Measurements from ENCODE around the gene BBC3. TPM values are rescaled to one million over a fixed set of nuclear protein-coding genes. Genes with fewer than 3 reads are reported as not detected.
A peak's percentile ranks its signal among the peaks of the same experiment; 100 is the strongest.

The BBC3 gene
- total RNA-seq, 4 donors from 2014 or later: 11.2 to 33.0 (median 14.4) TPM

DNA sequence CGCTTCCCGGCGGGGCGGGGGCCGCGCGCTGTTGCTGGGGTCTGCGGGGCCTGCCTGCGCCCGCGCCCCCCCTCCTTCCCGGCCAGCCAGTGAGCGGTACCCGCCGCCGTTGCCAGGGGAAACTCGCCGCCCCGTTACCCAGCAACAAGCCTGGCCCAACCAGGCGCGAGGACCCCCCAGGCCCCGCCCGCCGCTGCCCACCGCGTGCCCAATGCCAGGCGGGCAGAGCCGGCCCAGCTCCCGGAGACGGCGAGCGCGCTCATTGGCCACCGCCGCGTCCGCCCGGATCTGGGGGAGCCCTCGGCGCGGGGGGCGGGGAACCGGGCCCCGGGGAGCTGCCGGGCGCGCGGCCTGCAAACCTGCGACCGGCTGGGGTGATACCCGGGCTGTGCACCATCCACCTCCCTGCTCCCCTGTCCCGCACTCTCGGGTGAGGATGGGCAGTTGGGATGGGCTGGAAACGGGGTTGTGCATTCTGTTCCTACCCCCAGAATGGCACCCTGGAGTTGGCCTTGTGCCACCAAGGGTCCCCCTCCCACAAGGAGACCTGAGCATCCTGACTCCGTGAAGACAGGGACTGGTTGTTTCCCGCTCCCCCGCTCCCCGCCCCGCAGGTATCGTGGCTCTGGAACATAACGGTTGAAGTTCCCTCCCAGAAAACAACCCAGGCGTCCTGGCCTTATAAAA is 8.8 kb upstream of the BBC3 start:
- intact Hi-C loops (cut with DNase I; ENCODE audit: low total_unique reads): no loop called here

DNA sequence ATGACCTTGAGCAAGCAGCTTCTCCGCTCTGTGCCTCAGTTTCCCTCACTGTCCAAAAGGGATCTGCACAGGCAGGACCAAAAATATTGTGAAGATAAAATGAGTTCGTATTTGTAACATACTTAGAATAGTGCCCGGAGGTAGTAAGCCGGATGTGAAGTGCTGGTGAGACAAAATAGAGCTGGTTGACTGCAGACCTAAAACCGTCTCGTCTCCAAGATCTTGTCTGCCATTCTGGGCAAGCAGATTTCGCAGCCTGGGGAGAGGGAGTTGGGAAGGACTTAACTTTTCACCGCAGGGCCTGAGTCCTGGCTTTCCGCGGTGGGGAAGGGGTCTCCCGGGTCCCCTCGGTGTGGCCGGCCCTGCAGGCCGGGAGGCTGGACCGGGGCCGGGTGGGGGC is 8.2 kb upstream of the BBC3 start:
- intact Hi-C loops (cut with DNase I; ENCODE audit: low total_unique reads): no loop called here
- TF ChIP-seq, protein P1, sequence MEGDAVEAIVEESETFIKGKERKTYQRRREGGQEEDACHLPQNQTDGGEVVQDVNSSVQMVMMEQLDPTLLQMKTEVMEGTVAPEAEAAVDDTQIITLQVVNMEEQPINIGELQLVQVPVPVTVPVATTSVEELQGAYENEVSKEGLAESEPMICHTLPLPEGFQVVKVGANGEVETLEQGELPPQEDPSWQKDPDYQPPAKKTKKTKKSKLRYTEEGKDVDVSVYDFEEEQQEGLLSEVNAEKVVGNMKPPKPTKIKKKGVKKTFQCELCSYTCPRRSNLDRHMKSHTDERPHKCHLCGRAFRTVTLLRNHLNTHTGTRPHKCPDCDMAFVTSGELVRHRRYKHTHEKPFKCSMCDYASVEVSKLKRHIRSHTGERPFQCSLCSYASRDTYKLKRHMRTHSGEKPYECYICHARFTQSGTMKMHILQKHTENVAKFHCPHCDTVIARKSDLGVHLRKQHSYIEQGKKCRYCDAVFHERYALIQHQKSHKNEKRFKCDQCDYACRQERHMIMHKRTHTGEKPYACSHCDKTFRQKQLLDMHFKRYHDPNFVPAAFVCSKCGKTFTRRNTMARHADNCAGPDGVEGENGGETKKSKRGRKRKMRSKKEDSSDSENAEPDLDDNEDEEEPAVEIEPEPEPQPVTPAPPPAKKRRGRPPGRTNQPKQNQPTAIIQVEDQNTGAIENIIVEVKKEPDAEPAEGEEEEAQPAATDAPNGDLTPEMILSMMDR (IDR thresholded peaks at IDR 0.05): no peak
- TF ChIP-seq POLR2A (IDR thresholded peaks at IDR 0.05): no peak
- DNase-seq (ENCODE audit: low spot score in 2 of 2): no peak
- WGBS, 2 donors: 11 to 18% methylated on average over 8 to 14 of the region's 16 CpGs
- H3K4me3 ChIP-seq (ENCODE audit: low read depth, poor library complexity, severe bottlenecking): no peak overlapping the region

More for the DNA sequence above, 8.8 kb upstream of the BBC3 start:
- DNase-seq (ENCODE audit: low spot score in 2 of 2): peak in 1 of 2 donors; percentile 89
- no peak for TF ChIP-seq POLR2A (IDR thresholded peaks at IDR 0.05)
- TF ChIP-seq, protein P1 (IDR thresholded peaks at IDR 0.05): no peak
- H3K4me3 ChIP-seq (ENCODE audit: low read depth, poor library complexity, severe bottlenecking): no peak overlapping the region
- 1 to 7% methylated on average over 10 to 33 of the region's 62 CpGs for WGBS, 2 donors

DNA sequence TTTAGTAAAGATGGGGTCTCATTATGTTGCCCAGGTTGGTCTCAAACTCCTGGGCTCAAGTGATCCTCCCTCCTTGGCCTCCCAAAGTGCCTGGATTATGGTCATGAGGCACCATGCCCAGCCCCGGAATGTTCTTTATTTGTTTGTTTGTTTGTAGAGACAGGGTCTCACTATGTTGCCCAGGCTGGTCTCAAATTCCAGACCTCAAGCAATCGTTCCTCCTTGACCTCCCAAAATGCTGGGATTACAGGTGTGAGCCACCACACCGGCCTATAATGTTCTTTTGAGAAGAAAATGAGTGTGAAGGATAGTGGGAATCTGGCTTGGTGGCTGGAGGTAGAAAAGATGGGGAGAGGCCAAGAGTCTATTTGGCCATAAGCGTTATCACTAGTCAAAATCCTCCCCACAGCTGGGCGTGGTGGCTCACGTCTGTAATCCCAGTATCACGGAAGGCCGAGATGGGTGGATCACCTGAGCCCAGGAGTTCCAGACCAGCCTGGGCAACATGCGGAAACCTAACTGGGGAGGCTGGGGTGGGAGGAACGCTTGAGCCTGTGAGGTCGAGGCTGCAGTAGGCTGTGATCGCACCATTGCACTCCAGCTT is 5.2 kb upstream of the BBC3 start:
- WGBS, 2 donors: 78 to 82% methylated on average over 12 of the region's 12 CpGs
- TF ChIP-seq, protein P1 (IDR thresholded peaks at IDR 0.05): no peak
- TF ChIP-seq POLR2A (IDR thresholded peaks at IDR 0.05): no peak
- intact Hi-C loops (cut with DNase I; ENCODE audit: low total_unique reads): no loop called here
- no peak overlapping the region for H3K4me3 ChIP-seq (ENCODE audit: low read depth, poor library complexity, severe bottlenecking)
- DNase-seq (ENCODE audit: low spot score in 2 of 2): no peak

DNA sequence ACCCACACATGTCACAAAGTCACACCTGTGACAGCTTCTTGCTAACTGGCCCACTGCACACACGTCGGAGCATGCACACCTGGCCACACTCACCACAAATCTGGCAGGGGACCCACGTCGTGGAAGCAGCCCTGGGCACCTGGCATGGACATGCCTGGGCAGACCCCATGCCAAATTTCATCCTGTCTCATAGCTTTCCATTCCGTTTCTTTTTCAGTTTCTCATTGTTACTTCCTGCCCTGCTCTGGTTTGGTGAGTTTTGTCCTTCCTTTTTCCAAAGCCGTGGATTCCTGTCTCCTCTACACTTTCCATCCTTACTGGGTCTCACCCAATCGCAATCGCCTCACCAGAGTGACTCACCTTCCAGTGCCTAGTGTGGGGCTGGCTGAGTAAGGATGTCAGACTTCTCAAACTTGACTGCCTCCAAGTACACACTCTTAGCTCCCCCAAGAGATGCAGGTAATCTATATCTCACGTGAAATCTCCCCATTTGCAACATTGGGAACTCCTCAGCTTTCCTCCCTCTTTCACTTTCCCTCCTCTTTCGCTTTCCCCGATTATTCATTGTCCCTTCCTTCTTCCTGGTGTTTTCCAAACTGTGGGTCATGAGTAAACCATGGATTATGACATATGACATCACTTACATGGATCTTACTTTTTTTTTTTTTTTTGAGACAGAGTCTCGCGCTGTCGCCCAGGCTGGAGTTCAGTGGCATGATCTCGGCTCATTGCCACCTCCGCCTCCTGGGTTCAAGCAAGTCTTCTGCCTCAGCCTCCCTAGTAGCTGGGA is 1.6 kb upstream of the BBC3 start:
- no peak overlapping the region for H3K4me3 ChIP-seq (ENCODE audit: low read depth, poor library complexity, severe bottlenecking)
- intact Hi-C loops (cut with DNase I; ENCODE audit: low total_unique reads): no loop called here
- WGBS, 2 donors: 22 to 24% methylated on average over 16 of the region's 16 CpGs
- no peak for TF ChIP-seq POLR2A (IDR thresholded peaks at IDR 0.05)
- TF ChIP-seq, protein P1 (IDR thresholded peaks at IDR 0.05): no peak
- no peak for DNase-seq (ENCODE audit: low spot score in 2 of 2)

DNA sequence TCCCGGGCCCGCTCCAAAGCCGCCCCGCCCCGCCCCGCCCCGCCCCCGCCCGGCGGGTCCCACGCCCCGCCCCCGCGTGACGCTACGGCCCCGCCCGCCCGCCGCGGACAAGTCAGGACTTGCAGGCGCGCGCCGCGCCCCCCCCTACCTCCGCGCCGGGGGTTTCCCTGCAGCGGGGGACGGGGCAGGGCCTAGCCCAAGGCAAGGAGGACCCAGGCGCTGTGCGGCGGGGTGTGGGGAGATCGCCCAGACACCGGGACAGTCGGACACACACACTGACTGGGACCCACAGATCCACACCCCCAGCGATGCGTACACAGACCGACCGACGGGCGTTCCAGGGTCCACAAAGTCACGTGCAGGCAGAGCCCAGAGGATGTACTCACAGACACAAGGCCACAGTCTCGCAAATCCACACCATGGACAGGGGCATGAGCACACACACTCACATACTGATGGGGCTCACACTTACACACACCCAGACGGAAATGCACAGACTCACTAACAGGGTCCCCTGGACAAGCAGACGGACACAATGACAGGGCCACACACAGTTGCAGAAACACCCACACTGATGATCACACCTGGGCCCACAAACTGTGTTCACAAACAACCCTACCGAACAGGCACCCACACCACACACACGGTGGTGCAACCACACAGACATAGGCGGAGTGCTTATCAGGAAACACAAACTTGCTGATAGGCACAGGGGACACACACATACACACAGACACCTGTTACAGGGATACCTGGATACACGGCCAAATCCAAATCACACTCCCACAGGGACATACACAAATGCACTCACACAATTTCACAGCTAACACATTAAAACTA is 436 bp upstream of the BBC3 start:
- TF ChIP-seq, protein P1 (IDR thresholded peaks at IDR 0.05): peak in 1 of 3 donors; percentile 49
- TF ChIP-seq POLR2A (IDR thresholded peaks at IDR 0.05): no peak
- intact Hi-C loops (cut with DNase I; ENCODE audit: low total_unique reads): no loop called here
- 5 to 17% methylated on average over 14 to 45 of the region's 51 CpGs for WGBS, 2 donors
- no peak overlapping the region for H3K4me3 ChIP-seq (ENCODE audit: low read depth, poor library complexity, severe bottlenecking)
- DNase-seq (ENCODE audit: low spot score in 2 of 2): peak; percentile 74 to 97
